ENCODE results near the gene LRRC3.

- TF ChIP-seq RORB (CRISPR knock-in tag; IDR thresholded peaks at IDR 0.05): no peak
- no peak for TF ChIP-seq CTCF (IDR thresholded peaks at IDR 0.05)
- no peak for TF ChIP-seq SP1 (CRISPR knock-in tag; conservative IDR thresholded peaks at IDR 0.05)
- TF ChIP-seq JAZF1 (CRISPR knock-in tag; IDR thresholded peaks at IDR 0.05): no peak
- no peak for TF ChIP-seq E2F4 (CRISPR knock-in tag; IDR thresholded peaks at IDR 0.05; ENCODE audit: borderline replicate concordance, low read depth)
- no peak for TF ChIP-seq ZNF121 (CRISPR knock-in tag; IDR thresholded peaks at IDR 0.05)
- no peak for TF ChIP-seq ZBTB43 (CRISPR knock-in tag; IDR thresholded peaks at IDR 0.05)
- TF ChIP-seq KAT7 (CRISPR knock-in tag; IDR thresholded peaks at IDR 0.05; ENCODE audit: borderline replicate concordance): no peak
- TF ChIP-seq ATF3 (CRISPR knock-in tag; conservative IDR thresholded peaks at IDR 0.05): no peak
- no peak for TF ChIP-seq ZBTB21 (CRISPR knock-in tag; IDR thresholded peaks at IDR 0.05; ENCODE audit: borderline replicate concordance)
- no peak for TF ChIP-seq HMGA2 (CRISPR knock-in tag; IDR thresholded peaks at IDR 0.05)
Observed at GRCh38 chr21:44424608-44425306, 30.6 kb upstream of the LRRC3 start.
